Ascending aorta (tissue), 2 donors: Measurements from ENCODE around the gene CUZD1. TPM values are rescaled to one million over a fixed set of nuclear protein-coding genes. Genes with fewer than 3 reads are reported as not detected.

Experiments used
- DNase-seq, 2 donors: peaks; one replicate each; pipeline ENCODE4 v3.0.0-alpha.2; 2019; ENCODE audit warnings: low spot score in 2 of 2
- H3K27ac ChIP-seq, 2 donors: fragments of 200-600 bp; sonication (generic); one replicate each; pipeline ENCODE4 v1.5.1; 2016 to 2017; ENCODE audit warnings: mild to moderate bottlenecking in 1 of 2
- H3K27me3 ChIP-seq: fragments of 200-600 bp; sonication (generic); one replicate; pipeline ENCODE4 v1.5.1; 2017
- H3K36me3 ChIP-seq, 2 donors: fragments of 200-600 bp; sonication (generic); one replicate each; pipeline ENCODE4 v1.5.1; 2016
- H3K4me1 ChIP-seq, 2 donors: fragments of 200-600 bp; sonication (generic); one replicate each; pipeline ENCODE4 v1.5.1; 2016 to 2017; ENCODE audit warnings: mild to moderate bottlenecking in 1 of 2
- H3K4me3 ChIP-seq, 2 donors: fragments of 200-600 bp; sonication (generic); one replicate each; pipeline ENCODE4 v1.5.1; 2016 to 2017; ENCODE audit warnings: mild to moderate bottlenecking in 1 of 2
- H3K9me3 ChIP-seq, 2 donors: fragments of 200-600 bp; sonication (generic); one replicate each; pipeline ENCODE4 v1.5.1; 2016
- intact Hi-C: fragments of 100-400 bp; cut with DNase I; formaldehyde crosslinking; loops from one replicate; pipeline ENCODE4 v1.15.1; 2023
- total RNA-seq: library from RNA; depleted of rRNA; stranded (reverse); fragments of >200 nt; gene quantifications from one replicate; pipeline ENCODE4 v1.1.0, GENCODE V29; 2016
- TF ChIP-seq, protein P1 (sequence below), 3 experiments: fragments of 200-600 bp in 2 of 3; fragments of 450-650 bp in 1 of 3; sonication (generic) in 2 of 3; IDR thresholded peaks; one replicate each; pipeline ENCODE4 v1.5.1; 2016 to 2019; ENCODE audit warnings: antibody characterized with exemption in 3 of 3, mild to moderate bottlenecking in 1 of 3, moderate library complexity in 1 of 3

CUZD1 gene
- total RNA-seq, 1 donor from 2014 or later: not detected

DNA sequence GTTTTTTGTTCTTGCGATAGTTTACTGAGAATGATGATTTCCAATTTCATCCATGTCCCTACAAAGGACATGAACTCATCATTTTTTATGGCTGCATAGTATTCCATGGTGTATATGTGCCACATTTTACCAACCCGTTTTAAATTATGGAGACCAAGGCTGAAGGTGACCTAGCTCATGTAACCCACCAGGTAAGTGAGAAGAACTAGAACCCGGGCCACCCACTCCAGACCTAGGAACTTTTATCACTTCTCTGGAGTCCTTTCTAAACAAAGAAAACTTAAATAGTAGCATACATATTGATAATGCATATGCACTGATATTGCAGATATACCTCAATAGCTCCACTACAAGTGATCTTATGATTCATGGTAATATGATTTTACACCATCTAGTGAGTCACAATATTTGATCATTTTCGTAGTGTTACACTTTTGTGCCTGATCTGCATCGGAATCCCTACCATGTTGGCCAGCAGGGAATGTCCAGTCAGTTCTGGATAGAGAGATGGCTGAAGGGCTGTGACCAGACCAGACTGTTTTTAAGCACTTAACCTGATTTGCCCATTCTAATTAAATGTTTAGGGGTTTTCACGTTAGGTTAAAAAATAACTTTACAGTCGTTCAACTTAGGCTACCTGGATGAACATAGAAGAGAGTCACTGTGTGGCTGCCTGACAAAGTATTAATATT is 15.2 kb downstream of the CUZD1 start:
- Histone ChIP-seq H3K27ac (no peak overlapping the region), H3K36me3 (no peaks in the 10 kb centered on the region), H3K4me1 (no peaks in the 10 kb centered on the region), H3K9me3 (no peaks in the 10 kb centered on the region), H3K4me3 (no peak overlapping the region), H3K27me3 (no peaks in the 10 kb centered on the region)
- DNase-seq: no peak
- TF ChIP-seq, protein P1, sequence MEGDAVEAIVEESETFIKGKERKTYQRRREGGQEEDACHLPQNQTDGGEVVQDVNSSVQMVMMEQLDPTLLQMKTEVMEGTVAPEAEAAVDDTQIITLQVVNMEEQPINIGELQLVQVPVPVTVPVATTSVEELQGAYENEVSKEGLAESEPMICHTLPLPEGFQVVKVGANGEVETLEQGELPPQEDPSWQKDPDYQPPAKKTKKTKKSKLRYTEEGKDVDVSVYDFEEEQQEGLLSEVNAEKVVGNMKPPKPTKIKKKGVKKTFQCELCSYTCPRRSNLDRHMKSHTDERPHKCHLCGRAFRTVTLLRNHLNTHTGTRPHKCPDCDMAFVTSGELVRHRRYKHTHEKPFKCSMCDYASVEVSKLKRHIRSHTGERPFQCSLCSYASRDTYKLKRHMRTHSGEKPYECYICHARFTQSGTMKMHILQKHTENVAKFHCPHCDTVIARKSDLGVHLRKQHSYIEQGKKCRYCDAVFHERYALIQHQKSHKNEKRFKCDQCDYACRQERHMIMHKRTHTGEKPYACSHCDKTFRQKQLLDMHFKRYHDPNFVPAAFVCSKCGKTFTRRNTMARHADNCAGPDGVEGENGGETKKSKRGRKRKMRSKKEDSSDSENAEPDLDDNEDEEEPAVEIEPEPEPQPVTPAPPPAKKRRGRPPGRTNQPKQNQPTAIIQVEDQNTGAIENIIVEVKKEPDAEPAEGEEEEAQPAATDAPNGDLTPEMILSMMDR (IDR thresholded peaks at IDR 0.05): no peak
- intact Hi-C loops: no loop called here

DNA sequence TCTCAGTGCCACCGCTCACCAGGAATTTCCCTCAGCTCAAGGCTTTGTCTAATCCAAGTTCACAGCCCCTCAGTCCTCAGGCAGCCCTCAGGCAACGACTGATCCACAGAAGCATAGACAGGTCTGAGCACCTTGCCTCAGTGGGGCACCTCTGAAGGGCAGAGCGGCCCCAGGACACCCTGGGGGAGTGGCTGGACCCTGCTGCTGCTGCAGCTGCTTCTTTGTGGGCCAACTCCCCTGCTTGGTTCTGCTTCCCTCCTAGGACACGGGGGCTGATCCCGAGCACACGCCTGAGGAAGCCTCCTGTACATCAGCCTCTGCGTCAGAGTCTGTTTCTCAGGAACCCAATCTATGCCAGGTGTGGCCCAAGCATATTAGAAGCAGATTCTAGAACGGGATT is 16.2 kb downstream of the CUZD1 start:
- no peak for DNase-seq
- H3K4me3 ChIP-seq: no peak overlapping the region
- TF ChIP-seq, protein P1 (IDR thresholded peaks at IDR 0.05): no peak
- H3K27me3 ChIP-seq: no peaks in the 10 kb centered on the region
- H3K9me3 ChIP-seq: no peaks in the 10 kb centered on the region
- no peaks in the 10 kb centered on the region for H3K36me3 ChIP-seq
- intact Hi-C loops: no loop called here
- no peaks in the 10 kb centered on the region for H3K4me1 ChIP-seq
- no peak overlapping the region for H3K27ac ChIP-seq

DNA sequence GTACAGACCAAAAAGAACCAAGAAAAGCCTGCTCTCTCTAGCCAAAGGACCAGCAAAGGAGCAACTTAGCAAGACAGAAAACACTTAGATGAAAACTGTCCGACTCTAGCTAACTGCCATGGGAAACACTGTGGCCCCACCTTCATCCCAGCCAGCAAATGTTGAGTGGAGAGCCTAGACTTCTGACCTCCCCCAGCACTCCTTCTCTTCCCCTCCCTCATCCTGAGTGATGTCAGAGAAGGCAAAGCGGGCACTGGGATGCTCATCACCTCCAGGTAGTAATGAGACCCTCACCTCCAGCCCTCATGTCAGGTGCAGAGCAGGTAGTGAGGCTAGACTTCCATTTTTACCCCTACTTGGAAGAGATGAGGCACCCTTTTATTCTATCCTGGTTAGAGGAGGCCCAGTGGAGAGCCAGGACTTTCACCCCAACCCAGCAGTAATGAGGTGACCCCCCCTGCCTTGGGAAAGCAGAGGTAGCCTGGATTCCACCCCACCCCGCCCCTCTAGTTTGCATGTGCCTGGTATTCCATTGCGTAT is 16.9 kb downstream of the CUZD1 start:
- Histone ChIP-seq H3K4me3 (no peak overlapping the region), H3K27ac (no peak overlapping the region), H3K27me3 (no peaks in the 10 kb centered on the region), H3K4me1 (no peaks in the 10 kb centered on the region), H3K36me3 (no peaks in the 10 kb centered on the region), H3K9me3 (no peaks in the 10 kb centered on the region)
- intact Hi-C loops: no loop called here
- no peak for DNase-seq
- TF ChIP-seq, protein P1 (IDR thresholded peaks at IDR 0.05): no peak

DNA sequence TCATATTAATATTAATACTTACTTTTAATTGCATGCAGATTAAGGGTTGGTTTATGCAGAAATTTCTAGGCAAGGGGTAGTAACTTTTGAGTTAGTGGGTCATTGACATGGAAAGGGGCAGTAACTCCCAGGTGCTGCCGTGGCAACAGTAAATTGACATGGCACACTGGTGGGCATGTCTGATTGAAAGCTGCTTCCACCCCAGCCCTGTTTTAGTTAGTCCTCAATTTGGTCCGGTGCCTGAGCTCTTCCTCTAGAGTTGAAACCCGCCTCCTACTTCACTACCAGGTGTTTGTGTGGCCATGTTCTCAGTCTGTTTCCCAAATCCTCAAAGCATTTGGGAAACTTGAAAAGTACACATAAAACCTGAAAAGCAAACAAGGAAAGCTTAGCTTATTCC is 18.4 kb downstream of the CUZD1 start:
- H3K27me3 ChIP-seq: no peaks in the 10 kb centered on the region
- H3K4me3 ChIP-seq: no peak overlapping the region
- intact Hi-C loops: no loop called here
- H3K9me3 ChIP-seq: no peaks in the 10 kb centered on the region
- H3K36me3 ChIP-seq: no peaks in the 10 kb centered on the region
- no peak overlapping the region for H3K27ac ChIP-seq
- DNase-seq: no peak
- H3K4me1 ChIP-seq: no peaks in the 10 kb centered on the region
- TF ChIP-seq, protein P1 (IDR thresholded peaks at IDR 0.05): no peak

DNA sequence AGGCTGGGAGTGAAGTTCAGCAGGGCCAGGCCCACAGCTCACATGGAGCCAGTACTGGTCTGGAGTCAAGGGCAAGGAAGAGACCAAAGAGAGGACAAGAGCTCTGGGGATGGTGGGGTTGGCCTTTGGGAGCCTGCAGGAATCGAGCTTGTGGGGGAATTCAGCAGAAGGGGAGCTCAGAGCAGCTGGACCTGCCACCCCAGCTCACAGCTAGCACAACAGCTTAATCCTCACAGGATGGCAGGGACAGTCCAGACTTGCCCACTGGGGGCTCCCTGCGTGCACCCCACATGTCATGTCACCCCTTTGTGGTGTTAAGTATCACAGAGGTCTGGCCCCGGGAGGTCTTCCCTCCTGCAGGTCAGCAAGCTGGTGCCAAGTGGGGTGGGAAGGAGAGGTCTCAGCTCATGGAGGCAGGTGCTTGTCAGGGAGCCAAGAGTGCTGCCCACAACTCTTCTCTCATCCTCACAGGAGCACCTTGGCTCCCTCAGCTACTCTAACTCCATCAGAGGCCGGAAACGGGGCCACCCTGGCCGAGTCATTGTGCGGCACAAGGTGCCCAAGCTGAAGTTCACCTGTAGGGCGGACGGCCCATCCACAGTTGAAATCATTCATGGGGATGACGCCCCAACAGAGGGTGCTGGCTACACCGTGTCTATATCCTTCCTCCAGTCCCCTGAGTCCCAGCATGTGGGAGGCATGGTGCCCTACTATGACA is 22.5 kb downstream of the CUZD1 start:
- Histone ChIP-seq H3K9me3 (no peaks in the 10 kb centered on the region), H3K36me3 (no peaks in the 10 kb centered on the region), H3K27ac (no peak overlapping the region), H3K27me3 (no peaks in the 10 kb centered on the region), H3K4me3 (no peak overlapping the region), H3K4me1 (no peaks in the 10 kb centered on the region)
- TF ChIP-seq, protein P1 (IDR thresholded peaks at IDR 0.05): no peak
- intact Hi-C loops: no loop called here
- no peak for DNase-seq
